T-helper 2 cell treated with Interferon-gamma antibody and Interleukin-4, amounts not matched to agents 100 ng/mL and 5 ng/mL, for 36 hours (primary cell): ENCODE data around the gene OPCML. TPM values are rescaled to one million over a fixed set of nuclear protein-coding genes. Genes with fewer than 3 reads are reported as not detected.

ENCODE experiments used
- intact Hi-C: fragments of 100-400 bp; cut with micrococcal nuclease; formaldehyde crosslinking; loops from one replicate; pipeline ENCODE4 v1.15.1; 2023
- total RNA-seq: library from RNA; stranded (reverse); gene quantifications from 2 replicates; pipeline ENCODE4 v1.2.3, GENCODE V29; 2022

OPCML gene
- total RNA-seq, 1 donor from 2014 or later: not detected

- intact Hi-C loops: no loop called here
These were observed 351.2 kb downstream of the OPCML start for GRCh38 chr11:133181066-133181465.

GRCh38 chr11:133180201-133180600 lies 352.1 kb downstream of the OPCML start:
- intact Hi-C loops: no loop called here

- intact Hi-C loops: no loop called here
These were observed 355.6 kb downstream of the OPCML start for GRCh38 chr11:133176748-133177147.

DNA sequence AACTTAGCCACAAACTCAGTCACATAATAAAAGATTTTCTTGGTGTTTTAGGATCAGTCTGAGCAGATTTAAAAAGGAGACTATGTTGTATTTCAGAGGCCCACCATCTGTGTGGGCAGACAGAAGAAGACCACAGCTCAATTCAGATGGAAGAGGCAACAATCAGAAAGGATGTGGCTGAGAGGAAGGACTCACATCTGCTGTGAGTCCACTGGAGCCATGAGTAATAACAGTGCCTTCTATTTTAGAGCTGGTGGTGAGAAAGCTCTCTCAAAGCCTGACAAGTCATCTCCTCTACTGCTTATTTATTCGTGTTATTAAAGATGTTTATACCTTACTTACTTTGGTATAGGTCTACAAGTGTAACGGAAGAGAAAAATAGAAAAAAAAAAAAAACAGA lies 357.2 kb downstream of the OPCML start:
- intact Hi-C loops: no loop called here

DNA sequence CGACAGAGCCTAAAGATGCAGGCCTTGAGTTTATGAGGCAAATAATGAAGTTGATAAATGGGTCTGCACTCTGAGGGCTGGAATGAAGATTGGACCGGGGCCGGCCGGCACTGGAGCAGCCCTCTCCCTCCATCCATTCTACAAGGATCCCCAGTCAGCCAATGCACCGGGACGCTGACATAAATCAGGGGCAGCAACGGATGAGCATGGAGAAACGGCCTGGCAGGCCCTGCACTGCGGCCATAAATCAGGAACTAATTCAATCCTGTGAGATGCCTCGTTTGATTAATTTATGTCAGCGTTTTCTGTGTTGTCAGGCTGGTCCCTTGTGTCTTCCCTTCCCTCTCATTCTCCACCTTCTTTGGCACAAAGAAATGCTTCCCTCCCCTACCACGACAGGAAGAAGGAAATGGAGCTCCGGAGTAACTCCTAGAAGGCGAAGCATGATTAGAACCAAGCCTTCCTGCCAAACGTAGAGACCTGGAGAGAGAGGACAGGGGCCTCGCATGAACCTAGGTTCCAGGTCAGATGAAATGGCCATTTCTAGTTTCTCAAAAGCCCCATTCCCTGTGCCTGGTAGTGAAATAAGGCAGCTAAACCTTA lies 358.4 kb downstream of the OPCML start:
- intact Hi-C loops: no loop called here

GRCh38 chr11:133172349-133172748 lies 360.0 kb downstream of the OPCML start:
- intact Hi-C loops: no loop called here

GRCh38 chr11:133171374-133171773 lies 360.9 kb downstream of the OPCML start:
- intact Hi-C loops: no loop called here

- intact Hi-C loops: no loop called here
These were observed 364.3 kb downstream of the OPCML start for GRCh38 chr11:133168016-133168415.

GRCh38 chr11:133166662-133167061 lies 365.6 kb downstream of the OPCML start:
- intact Hi-C loops: no loop called here

- intact Hi-C loops: no loop called here
These were observed 367.3 kb downstream of the OPCML start for GRCh38 chr11:133164986-133165385.

DNA sequence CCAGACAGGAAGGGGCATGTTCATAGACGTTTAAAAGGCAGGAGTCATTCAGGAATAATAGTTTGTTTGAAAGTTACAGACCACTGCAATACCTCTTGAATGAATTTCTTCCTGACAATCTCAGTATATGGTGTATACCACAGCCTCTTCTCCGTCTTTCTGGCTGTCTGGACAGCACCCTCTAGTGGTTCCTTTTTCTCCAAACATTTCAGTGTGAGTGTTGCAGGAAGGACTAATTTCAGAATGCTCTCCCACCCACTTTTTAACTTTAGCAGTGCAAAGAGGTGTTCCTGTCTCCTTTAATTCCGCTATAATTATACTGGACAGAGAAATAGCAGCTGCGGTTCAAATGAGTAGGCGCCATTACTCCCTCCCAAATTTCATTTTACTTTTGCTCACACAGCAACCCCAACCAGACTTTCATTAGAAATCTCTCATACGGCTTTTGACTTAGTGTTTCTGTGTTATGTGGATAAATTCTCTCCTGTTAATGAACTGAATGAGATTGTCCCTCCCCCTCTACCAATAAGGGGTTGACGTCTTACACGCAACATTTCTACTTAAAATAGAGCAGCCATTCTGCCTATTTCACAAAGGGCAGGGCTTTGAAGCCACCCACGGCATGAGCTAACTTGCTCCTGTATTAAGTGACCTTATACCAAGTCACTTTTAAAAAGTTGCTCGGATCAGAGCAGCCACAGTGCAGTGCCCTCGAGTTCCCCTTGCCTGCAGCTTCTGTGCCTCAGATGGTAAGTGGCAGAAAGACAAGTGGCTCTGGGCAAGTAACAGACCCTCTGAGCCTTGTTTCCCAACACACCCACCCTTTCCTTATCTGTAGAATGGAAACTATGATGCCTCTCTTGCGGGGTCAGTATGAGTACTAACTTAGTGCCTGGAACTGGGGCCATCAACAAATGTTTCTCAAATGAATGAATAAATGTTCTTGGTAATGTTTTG lies 368.6 kb downstream of the OPCML start:
- intact Hi-C loops: loop anchor here (1.0 kb wide), 2 partner anchors 29 to 85 kb away; no protein-coding TSS in a partner anchor

- intact Hi-C loops: no loop called here
These were observed 370.1 kb downstream of the OPCML start for GRCh38 chr11:133162227-133162626.

- intact Hi-C loops: no loop called here
These were observed 371.5 kb downstream of the OPCML start for GRCh38 chr11:133160754-133161153.

DNA sequence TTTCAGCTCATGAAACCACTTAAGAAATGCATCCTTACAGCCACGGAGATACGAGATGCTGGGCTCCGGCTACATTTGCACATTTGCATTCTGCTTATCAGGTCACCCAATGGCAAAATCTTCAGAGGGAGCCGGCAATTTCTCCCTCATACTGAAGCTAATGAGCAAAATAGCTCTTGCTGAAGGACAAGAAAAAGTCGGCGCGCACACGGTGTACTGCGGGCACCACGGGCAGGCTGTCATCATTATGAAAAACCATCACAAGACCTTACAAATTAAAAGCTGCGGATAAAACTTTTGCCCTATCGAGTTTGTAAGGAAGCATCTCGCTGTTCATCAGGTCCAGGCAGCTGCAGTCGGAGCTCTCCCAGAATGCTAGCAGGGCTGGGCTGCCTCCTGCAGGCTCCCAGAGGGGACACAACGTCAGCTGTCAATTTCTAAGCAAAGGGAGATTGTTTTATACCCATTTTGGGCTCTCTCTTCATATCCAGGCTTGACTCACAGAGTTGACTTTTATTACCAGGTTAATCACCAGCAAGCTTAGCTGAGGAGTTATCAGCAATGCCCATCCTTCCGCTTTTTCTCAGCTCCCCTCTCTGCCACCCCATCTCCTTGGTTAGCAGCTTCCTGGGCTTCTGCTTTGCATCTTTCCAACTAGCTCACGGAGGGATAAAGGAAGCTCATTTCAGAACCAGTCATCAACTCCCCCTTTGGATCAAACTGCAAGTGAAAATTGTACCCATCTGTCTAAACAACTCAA lies 375.1 kb downstream of the OPCML start:
- intact Hi-C loops: no loop called here

DNA sequence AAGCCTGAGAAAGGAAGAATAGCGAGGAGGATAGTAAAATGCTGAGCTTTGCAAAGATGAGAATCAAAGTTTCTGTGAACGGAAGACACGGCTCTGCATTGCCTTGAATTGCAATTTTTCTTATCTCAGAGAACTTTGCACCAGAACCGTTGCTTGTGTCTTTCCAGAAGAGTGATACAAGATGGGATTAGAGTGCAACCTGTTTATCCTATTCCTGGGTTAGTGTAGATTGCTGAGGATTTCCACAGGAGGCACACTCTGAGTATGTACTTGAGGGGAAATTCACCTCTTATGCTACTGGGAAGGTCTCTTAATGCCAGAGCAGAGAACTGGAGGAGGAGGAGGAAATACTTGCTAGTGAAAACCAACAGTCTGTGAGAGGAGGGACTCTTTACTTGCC lies 377.5 kb downstream of the OPCML start:
- intact Hi-C loops: no loop called here

- intact Hi-C loops: no loop called here
These were observed 378.2 kb downstream of the OPCML start for GRCh38 chr11:133154076-133154475.

DNA sequence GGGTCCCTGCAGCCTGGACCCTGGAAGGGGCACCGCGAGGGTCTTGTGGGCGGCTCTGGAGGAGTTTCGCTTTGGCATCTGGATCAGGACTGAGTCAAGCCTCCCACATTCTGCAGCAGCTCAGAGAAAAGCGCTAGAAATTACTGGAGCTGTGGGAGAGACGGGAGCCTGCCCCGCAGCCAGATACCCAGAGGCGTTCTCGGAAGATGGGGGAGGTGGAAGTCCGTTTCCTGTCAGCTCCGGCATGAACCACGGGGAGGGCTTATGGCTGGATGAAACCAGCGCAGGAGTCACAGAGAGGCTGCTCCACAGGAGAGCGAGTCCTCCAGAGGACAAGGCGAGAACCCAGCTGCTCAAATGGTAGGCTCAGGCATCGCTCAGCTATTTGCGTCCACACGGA lies 379.3 kb downstream of the OPCML start:
- intact Hi-C loops: no loop called here

DNA sequence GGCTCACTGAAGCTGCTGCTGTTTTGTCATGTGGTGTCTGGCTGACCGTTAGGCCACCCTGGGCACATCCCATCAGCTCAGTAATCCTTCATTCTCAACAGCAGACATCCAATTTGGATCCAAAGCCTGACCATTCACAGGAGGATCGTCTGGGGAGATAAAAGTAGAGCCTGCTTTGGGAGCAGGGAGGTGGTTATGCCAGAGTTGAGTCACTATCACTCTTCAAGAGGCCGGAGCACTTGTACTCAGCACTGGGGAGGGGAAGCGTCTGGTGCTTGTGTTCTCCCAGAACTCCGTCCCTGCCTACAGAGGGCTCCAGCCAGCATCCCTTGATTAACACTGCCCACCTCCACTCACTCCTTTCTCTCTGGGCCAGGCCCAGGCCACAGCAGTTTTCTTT lies 382.6 kb downstream of the OPCML start:
- intact Hi-C loops: no loop called here

DNA sequence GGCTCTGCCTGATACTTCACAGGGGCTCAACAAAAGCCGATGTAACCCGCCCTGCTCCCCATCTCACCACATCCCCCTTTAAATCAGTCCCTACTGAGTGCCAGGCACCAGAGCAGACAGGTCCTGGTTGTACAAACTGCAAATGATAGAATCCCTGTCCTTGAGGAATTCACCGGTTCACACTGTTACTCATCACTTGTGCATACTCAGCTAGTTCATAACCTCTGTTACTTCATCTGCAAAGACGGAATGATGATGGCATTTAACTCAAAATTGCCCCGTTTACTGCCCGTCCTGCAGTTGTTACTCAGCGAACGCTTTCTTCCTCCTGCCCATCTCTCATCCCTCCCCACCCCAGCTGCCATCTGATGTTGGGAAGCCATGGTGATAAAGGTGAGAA lies 384.7 kb downstream of the OPCML start:
- intact Hi-C loops: no loop called here

- intact Hi-C loops: no loop called here
These were observed 385.5 kb downstream of the OPCML start for GRCh38 chr11:133146697-133147306.

- intact Hi-C loops: no loop called here
These were observed 394.4 kb downstream of the OPCML start for GRCh38 chr11:133137939-133138338.
